DMS 273 (cell line): ENCODE measurements around the gene ZNF862.
"Not testable (repeated sequence)": the region's sequence is repeated elsewhere in the genome, so short reads cannot be mapped to it uniquely, and the experiment has no call there.

Source experiments
- DNase-seq: peaks from one replicate; lab custom pipeline; 2025; ENCODE audit not compliant: unreplicated experiment; lab: John Stamatoyannopoulos, UW

The ZNF862 gene

DNA sequence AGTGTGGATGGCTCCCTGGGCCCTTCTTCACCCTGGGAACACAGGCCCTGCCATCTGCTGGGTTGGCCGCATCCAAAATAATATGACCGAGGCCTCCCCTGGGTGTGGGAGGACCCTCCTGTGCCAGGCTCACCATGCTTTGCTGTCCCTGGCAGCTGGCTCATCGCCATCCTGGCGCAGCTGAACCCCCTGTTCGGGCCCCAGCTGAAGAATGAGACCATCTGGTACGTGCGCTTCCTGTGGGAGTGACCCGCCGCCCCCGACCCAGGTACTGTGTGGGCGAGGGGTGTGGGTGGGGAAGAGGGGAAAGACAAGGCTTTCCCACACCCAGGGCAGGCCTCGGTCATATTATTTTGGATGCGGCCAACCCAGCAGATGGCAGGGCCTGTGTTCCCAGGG lies 40.3 kb downstream of the ZNF862 start:
- DNase-seq, result peak; percentile 96

DNA sequence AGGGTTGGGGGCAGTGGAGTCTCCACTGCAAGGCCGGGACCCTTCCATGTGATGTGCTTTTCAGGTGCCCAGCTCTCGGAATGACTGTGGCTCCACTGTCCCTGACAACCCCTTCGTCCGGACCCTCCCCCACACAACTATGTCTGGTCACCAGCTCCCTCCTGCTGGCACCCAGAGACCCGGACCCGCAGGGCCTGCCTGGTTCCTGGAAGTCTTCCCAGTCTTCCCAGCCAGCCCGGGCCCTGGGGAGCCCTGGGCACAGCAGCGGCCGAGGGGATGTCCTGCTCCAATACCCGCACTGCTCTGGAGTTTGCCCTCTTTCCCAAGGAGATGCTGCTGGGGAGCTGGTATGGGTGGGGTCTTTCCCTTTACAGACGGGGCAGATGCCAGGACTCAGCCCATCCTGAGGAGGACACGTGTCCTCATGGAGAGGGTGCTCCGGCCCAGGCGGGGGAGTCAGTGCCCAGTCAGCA lies 41.1 kb downstream of the ZNF862 start:
- DNase-seq, result peak; percentile 93

DNA sequence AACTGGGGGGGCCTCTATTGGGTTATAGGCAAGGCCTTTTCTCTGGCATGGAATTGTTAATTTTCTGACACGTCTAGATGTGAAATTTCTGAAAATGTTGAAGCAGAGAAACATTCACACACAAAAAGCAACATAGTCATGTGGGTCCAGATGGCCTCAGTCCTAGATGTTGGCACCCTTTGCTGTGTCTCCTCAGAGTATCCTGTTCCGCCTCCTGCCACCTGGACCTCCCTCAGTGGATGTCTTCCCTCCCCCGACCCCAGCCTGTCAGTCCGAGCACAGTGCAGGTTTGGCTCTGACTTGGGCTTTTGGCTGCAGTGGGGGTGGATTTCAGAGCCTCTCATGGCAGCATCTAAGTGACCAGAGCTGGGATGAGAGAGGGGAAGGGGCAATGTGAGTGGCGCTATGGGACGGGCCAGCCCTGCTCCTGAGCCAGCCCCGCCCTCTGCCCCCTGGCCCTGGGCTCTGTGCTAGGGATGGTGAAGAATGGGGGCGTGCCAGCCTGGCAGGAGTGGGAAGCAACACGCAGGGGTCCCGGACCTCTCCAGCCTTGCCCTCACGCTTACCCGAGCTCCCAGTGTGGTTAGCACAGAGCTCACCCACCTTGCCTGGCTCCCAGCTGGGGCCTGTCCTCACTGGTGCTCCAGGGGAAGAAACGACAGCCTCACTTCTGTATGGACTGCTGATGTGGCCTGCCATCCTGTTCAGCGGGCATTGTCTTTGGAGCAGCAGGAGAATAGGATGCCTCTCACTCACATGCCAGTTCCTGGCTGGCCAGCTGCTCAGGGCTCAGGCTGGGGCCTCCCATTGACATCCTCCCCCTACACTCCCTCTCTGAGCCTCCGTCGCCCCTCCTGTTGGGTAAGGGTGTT lies 41.8 kb downstream of the ZNF862 start:
- DNase-seq, result peak; percentile 97

DNA sequence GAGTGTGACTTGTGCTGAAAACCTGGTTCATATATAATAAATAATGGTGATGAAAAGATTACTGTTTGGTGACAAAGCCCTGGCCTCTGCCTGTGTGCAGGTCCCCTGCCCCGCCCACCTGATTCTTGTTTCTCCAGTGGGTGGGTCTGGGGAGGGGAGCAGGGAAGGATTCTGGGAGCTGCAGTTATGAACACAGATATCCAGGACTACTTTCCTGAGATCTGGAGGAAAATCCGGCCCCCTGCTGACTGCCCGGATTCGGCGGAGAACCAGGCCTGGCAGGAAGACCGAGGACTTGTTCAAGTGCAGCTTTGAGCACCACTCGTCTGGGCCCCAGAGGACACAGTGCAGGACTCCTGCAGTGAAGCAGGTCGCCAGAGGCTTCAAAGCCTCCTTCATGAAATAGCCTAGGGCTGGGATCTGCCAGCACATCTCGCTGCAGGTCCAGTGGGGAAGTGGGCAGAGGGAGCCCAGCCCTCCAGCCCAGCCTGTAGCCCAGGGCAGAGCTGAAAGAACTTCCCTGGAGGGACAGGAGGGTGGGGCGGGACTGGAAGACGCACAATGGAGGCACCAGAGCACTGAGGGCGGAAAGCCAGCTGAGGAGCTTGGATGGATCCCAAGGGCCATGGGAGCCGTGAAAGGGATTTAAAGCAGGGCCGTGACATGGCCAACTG lies 42.6 kb downstream of the ZNF862 start:
- peak; percentile 62 for DNase-seq

DNA sequence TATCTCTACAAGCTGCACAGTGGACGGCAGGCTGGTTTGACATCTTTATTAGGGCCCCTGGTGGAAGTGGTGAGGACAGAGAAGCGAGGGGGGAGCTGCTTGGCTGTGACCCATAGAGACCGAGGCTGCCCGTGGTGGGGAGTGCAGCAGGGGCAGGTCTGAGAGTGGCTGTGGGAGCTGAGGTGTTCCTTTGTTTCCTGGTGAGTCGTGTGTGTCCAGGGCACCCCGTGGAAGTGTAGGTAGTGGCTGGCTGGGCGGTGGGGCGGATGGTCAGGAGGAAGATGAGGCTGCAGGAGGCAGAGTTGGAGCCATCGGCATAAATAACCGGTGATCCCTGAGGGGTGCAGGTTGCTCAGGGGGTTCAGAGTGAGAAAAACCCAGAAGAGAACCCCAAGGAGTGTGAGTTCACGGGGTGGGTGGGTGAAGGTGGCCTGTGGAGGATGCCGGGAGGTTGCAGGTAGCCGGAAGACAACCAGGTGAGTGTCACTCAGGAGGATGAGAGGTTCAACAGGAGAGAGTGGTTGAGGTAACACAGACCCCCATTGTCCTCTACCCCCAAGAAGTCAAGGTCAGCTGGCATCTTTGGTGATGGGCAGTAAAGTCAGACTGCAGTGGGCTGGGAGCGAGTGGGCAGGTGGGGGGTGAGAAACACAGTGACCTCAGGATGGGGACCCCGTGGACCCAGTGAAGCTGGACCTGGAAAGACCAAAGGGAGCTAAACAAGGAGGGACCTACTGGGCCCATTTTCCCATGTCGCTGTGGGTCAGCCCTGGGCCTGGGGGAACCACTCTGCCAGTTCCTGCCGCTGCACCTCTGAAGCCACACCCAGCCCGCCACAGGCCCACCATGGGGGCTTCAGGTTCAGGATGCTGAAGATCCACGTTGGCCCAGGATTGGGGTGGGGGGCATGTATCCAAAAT lies 43.4 kb downstream of the ZNF862 start:
- DNase-seq, result no peak

DNA sequence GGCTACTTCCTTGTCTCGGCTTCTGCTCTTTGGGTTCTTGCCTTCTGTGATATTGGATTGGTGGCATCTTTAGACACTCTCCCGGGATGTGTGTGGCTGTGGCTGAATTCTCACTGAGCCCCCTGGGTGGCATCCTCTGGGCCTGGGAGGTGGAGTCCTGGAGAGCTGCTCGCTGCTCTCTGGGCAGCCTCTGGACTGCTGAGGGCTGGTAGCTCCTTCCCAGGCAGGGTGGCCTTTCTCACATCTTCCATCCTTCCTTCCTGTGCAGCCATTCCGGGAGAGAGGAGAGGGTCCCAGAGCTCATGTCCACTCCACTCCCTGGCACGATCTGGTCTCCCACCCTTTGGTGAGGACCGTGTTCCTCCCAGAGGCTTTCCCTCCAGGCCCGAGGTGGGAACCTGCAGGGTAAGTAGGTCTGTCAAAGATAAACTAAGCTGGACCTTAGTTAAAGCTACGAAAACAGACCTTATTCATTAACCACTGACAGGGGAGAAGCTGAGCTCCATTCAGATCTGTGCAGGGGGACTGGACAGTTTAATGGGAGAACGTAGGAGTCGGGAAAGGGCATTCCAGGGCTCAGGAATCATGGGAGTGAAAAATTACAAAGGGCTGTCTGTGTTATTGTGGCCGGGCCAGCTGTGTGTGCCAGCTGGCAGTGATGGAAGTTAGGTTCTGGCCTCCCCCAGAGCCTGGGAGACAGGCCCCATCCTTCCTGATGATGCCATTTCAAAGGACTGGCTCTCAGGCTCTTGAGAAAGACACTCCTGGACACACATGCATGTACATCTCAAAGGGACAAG lies 44.3 kb downstream of the ZNF862 start:
- DNase-seq, result peak; percentile 87

DNA sequence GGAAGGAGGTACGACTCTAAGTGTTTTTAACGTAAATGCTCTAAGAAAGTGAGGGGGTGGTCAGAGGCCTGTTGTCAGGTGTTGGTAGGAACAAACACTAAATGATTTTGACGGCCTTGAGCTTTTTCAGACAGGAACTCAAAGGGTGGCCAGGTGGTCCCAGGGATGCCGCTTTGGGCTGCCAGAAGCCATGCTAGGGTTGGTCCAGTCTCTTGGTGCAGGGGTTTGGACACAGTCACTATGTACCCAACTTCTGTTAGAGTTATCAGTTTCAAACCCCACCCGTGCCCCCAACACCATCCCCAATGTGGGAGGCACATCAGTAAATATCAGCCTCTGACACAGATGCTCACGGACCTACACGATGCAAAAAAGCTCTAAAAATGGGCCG lies 44.9 kb downstream of the ZNF862 start:
- no peak for DNase-seq

DNA sequence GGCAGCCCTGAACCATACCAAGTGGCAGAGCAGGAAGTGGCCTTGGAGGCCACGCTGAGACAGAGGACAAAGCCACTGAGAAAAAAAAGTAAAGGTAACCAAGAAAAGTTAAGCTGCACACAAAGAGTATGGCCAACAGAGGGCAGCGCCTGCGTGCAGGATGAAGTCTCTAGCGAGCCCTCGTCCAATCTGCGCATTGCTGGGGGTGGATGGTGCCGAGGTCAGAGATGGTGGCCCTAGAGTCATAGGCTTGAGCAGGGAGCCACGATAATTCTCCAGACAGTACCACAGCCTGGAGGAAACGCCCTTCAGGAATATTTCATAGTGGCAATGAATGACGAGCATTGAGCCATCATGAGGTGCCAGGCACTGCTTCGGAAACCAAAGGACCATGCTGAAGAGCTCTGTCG lies 45.3 kb downstream of the ZNF862 start:
- DNase-seq, result peak; percentile 88

DNA sequence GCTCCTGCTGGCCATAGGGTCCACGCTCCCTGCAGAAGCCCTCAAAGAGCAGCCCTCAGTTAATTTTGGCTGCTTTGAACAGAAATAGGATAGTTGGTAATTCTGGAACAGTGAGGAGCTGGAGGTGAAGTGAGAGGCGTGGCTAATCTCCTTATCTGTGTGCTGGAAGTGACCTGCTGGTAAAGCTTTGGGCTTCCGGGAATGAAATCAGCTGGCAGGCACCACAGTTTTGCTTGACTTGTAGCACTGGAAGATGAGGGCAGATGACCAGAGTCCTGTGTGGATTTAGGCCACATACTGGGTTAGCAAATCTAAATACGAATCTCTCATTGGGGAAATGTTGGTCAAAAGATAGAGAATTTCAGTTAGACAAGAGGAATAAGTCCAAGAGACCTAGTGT lies 45.8 kb downstream of the ZNF862 start:
- DNase-seq, result no peak

DNA sequence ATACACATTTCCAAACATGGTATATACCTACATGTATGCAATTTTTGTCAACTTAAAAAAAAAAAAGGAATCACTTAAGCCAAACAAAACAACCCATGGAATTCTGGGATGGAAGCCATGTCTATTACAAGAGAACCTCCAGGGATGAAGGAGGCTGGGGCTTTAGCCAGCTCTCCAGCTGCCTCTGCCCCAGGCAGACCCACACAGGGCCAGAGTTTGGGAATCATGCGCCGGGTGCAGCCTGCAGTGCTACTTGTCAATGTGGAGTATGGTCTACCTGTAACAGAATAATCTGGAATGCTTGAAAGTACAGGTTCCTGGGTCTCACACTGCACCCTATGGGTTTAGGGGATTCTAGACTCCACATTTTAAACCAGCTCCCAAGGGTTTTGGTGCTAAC lies 46.4 kb downstream of the ZNF862 start:
- DNase-seq, result no peak

DNA sequence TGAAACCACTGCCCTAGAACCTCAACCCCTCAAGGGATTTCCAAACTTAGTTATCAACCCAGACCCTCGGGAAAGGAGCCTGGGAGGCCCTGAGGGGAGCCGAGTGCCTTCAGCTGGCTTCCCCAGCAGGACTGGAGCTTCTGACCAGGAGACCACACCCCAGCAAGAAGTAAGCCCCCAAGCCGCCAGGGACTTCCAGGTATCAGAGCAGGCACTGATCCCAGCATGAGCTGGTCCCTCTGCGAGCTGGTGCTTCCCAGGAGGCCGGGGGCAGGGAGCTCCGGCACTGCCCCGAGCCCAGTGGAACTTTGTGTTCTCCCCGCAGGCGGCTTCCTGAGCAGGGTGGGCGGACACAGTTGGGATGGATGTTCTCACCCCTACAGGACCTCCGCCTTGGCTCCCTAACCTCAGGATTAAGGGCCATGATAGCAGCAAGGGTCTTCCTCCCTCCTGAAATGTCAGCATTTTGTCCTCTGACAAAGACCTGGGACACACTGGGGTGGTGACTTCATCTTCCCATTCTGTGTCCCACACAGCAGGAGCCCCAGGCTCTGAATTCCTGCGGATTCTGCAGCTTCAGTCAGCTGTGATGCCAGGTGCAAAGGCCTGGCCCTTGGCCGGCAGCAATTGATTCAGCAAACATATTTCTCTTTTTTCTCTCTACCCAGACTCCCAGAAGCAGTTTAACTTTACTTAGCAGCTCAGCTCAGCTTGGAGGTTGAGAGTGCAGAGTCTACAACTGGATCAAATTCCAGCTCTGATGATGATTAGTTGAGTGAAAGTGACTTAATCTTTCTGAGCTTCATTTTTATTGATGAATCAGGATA lies 47.2 kb downstream of the ZNF862 start:
- no peak for DNase-seq

DNA sequence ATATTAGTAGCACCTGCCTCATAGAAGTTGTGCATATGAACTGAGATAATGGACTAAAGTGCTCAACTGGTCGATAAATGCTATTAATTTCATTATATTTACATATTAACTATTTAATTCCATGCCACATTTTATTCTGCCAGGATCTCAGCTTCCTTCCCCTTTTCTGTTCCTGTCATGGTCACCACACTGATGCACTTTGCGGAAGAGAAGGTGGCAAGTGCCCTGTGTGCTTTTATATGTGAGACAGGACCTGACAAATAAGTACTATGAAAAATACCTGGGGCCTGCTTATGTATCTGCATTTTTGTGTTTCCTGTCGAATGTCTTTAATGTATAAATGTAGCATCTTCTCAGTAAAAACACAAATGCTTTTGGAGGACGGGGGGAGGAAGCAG lies 47.8 kb downstream of the ZNF862 start:
- DNase-seq, result no peak

DNA sequence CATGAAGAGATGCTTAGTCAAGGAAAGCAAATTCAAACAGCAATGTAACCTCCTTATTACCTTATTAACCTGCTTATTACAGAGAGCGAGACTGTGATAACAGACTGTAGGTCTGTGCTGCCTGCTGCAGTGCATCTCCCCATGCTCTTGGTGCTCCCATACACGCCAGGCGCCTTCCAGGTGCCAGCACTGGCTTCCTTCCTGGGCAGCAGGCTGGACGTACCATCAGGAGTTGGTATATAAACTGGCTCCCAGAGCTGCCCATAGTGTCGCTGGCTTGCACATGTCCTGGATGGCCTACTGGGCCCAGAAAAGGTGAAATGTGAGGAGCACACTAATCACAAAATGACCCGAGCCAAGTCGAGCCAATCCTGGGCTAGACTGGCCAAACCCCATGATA lies 49.1 kb downstream of the ZNF862 start:
- no peak for DNase-seq

DNA sequence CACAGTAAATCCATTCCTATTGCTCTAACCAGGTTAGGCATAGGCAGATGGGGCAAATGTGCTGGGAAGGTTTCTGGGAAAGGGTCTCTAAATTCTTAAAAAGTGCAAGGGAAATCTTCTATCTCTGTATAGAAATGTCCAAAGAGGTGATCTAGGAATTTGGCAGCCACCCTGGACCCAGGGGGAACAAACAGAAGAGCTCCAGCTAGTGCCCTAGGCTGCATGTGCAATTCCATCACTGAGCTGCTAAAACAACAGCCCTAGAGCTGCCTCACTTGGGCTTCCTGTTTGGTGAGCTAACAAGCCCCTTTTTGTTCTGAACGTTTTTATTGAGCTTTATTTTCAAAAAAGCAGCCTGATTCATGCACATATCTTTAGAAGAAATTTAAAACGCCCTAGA lies 52.5 kb downstream of the ZNF862 start:
- not testable (repeated sequence) for DNase-seq

DNA sequence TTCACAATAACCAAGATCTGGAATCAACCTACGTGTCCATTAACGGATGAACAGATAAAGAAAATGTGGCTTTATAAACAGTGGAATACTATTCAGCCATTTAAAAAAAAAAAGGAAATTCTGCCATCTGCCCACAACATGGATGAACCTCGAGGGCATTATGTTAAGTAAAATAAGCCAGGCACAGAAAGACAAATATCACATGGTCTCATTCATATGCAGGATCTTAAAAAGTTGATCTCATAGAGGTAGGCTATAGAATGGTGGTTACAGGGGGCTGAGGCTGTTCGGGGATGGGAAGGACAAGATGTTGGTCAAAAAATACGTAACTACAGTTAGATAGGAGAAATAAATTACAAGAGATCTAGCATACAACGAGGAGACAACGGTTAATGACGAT lies 56.8 kb downstream of the ZNF862 start:
- DNase-seq, result not testable (repeated sequence)

DNA sequence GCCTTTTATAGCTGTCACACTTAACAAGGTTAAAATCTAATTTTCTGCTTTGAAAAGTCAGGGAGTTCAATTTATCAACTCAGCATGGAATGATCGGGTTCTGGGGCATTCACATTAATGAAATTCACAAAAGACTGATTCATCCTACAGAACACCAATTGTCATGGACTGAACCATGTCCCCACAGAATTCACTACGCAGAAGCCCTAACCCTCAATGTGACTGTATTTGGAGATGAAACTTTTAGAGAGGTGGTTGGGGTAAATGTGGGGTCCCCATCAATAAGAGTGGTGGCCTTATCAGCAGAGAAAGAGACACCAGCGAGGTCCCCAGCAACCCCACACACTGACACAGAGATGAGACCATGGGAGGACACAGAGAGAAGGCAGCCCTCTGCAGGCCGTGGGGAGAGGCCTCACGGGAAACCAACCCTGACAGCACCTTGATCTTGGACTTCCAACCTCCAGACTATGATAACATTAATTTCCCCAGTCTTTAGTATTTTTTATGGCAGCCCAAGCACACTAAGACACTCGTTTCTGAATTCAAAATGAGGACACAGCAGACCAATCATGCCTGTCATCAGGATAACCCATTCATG lies 69.7 kb downstream of the ZNF862 start:
- not testable (repeated sequence) for DNase-seq

DNA sequence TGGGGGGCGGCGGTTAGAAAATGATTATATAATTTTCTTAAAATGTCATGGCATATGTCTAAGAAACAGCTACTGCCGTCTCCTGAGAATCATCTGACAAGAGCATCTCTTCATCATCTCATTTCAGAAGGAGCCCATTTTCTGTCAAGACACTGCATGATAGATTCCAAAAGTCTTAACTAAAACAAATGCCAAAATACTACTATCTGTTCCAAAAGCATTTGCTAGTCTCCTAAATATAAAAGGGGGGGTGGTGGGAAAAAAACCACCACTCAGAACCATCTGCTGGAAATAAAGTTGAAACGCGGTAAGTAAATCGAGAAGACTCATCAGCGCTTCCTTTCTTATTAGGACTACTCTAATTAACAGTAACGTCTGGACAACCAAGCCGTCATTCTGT lies 72.0 kb downstream of the ZNF862 start:
- DNase-seq, result not testable (repeated sequence)

DNA sequence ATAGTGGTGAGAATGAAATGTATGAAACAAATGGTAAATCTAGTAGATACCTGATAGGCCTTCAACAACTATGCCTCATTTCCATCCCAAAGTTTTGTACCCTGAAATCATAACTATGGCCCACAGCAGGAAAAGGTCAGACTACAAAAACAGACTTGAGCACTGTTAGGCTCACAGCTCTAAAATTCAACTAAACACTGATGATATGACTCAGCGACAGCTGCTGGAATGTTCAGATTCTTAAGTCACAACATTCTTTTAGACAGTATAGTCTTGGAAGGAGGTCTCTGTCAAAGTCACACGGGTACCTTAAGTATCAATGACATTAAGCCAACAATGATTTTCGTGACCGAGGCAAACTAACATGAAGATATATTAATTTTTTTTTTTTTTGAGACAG lies 74.0 kb downstream of the ZNF862 start:
- DNase-seq, result not testable (repeated sequence)
